GM18499 (cell line): ENCODE measurements around the gene ZBTB45.
A peak's percentile ranks its signal among the peaks of the same experiment; 100 is the strongest.

Experiments used
- ATAC-seq: cut with Tn5 transposase; IDR thresholded peaks from one replicate; pipeline ENCODE4 v1.9.1; 2021; ENCODE audit warnings: moderate number of reproducible peaks; ENCODE audit not compliant: insufficient read depth, unreplicated experiment

Gene ZBTB45

GRCh38 chr19:58555369-58555885 lies 35.8 kb upstream of the ZBTB45 start:
- no peak for ATAC-seq

- ATAC-seq = no peak
These were observed 35.1 kb upstream of the ZBTB45 start, which contains the start of gene CHMP2A for GRCh38 chr19:58554494-58555368. TSS of gene CHMP2A (minus strand) at chr19:58555105. CDS start at chr19:58554212, 893 bp downstream.

GRCh38 chr19:58553799-58554493 lies 34.3 kb upstream of the ZBTB45 start:
- no peak for ATAC-seq

DNA sequence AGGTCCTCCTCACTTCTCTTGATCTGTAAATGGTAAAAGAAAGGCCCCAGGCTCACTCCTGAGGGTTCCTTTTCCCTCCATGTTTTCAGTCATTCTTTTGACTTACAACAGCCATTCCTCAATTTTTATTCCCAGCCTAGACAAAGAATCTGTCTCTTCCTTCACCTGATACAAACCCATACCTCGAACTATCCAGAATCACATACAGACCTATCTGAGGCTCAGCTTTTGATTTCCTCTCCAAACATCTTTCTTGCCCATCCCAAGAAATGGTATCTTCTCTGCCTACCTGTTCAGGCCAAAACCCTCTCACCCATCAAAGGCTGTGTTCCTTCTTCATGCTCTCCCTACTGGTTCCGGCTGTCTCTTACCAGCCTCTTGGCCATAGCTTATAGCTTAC lies 33.0 kb upstream of the ZBTB45 start:
- no peak for ATAC-seq

- no peak for ATAC-seq
These were observed 32.2 kb upstream of the ZBTB45 start for GRCh38 chr19:58551577-58552471.

DNA sequence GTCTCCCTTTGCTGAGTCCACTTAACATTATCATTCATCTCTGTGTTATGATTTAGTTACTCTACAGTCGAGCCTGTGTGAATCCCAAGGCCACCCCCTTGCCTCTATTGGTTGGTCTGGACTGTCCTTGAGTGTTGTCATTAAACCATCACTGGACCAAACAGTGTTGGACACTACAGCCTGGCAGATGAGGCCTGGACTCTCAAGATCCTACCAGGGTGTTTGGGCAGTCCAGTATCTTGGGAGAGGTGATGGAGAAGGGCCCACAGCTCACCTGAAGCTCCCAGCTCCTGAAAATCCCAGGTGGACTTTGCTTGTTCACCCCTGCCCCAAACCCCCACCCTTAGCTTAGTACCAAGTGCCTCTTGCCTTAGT lies 31.5 kb upstream of the ZBTB45 start:
- ATAC-seq = no peak

GRCh38 chr19:58550362-58551122 lies 30.9 kb upstream of the ZBTB45 start:
- no peak for ATAC-seq

GRCh38 chr19:58549664-58550361 lies 30.2 kb upstream of the ZBTB45 start:
- no peak for ATAC-seq

GRCh38 chr19:58548859-58549663 lies 29.5 kb upstream of the ZBTB45 start:
- ATAC-seq = no peak

- no peak for ATAC-seq
These were observed 28.0 kb upstream of the ZBTB45 start for GRCh38 chr19:58547323-58548312.

- no peak for ATAC-seq
These were observed 26.5 kb upstream of the ZBTB45 start for GRCh38 chr19:58546019-58546530.

- no peak for ATAC-seq
These were observed 25.8 kb upstream of the ZBTB45 start for GRCh38 chr19:58545286-58546018.

- ATAC-seq = peak; percentile 24
These were observed 25.1 kb upstream of the ZBTB45 start for GRCh38 chr19:58544591-58545285.

DNA sequence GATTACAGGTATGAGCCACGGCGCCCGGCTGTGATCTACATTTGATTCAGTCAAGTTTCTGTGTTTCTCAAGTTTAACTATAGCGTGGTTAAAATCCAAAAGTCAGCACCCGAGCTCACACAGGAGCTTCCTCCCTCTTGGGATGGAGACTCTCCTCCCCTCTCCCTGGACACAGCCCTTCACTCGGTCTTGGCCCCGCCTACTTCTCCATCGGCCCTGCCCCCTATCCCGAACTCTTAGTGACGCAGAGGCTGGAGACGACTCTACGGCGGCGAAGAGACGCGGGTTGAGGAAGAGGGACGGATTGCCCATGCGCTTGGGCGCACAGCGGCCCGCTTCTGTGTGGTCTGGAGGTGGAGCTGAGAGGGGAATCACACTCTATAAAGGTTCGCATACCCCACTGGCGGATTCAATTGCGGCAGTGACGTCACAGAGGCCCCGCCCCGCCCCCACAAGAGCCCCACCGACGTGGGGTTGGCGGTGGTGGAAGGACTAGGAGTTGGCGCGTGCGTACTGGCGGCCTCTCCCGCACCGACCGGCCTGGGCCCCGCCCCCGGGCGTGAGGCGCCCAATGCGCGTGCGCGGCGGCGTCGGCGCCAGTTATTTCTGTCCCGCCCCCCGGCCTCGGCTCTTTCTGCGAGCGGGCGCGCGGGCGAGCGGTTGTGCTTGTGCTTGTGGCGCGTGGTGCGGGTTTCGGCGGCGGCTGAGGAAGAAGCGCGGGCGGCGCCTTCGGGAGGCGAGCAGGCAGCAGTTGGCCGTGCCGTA lies 24.4 kb upstream of the ZBTB45 start, which contains the start of gene TRIM28:
TSS of gene TRIM28 (plus strand) at position 239 of the 765 bp plus-strand sequence. CDS start 694 bp downstream, outside the sequence.
- peak; percentile 67 for ATAC-seq
